GM12878 (cell line): ENCODE data around the gene PAPLN. TPM values are rescaled to one million over a fixed set of nuclear protein-coding genes. Genes with fewer than 3 reads are reported as not detected.
A peak's percentile ranks its signal among the peaks of the same experiment; 100 is the strongest.

ENCODE experiments used
- ATAC-seq: fragments of 200-7000 bp; cut with Tn5 transposase; 3 replicates; pipeline ENCODE4 v1.9.1; 2020; ENCODE audit warnings: mild to moderate bottlenecking, moderate library complexity
- BruUV-seq: library from RNA; stranded (reverse); fragments of 400-500 nt; replicated peaks from 2 replicates; lab custom pipeline; 2021; lab: Mats Ljungman, UMichigan
- CTCF ChIA-PET: fragments of 300-600 bp; sonication (Branson Sonifier 250); formaldehyde crosslinking; extraction: SDS; loops from one replicate; lab custom pipeline; 2021; ENCODE audit warnings: inconsistent platforms; lab: Yijun Ruan, JAX
- POLR2A ChIA-PET: fragments of 350-600 bp; formaldehyde crosslinking; extraction: SDS; loops from one replicate; lab custom pipeline; 2021; ENCODE audit warnings: inconsistent platforms; lab: Charles Lee
- RAD21 ChIA-PET: fragments of 300-600 bp; sonication (Branson Sonifier 250); formaldehyde crosslinking; loops from one replicate; lab custom pipeline; 2023; ENCODE audit warnings: antibody characterized with exemption; ENCODE audit not compliant: unreplicated experiment; lab: Charles Lee
- SMC1A ChIA-PET: fragments of 300-600 bp; sonication (Branson Sonifier 250); formaldehyde crosslinking; loops from one replicate; lab custom pipeline; 2023; ENCODE audit not compliant: unreplicated experiment, uncharacterized antibody; lab: Charles Lee
- DNase-seq: peaks from one replicate; pipeline ENCODE4 v3.0.0-alpha.2; 2011; ENCODE audit warnings: low read depth, low spot score
- FAIRE-seq: peaks from 3 replicates; lab custom pipeline; 2011; peaks lifted over from hg19 to GRCh38; lab: Jason Lieb, UNC
- H2AFZ ChIP-seq: 2 replicates; pipeline ENCODE4 v1.6.0; 2011; ENCODE audit warnings: low read depth, low read length, control low read depth; ENCODE audit not compliant: control insufficient read depth
- H3K27ac ChIP-seq: 2 replicates; pipeline ENCODE4 v1.5.1; 2011; ENCODE audit warnings: control low read depth; ENCODE audit not compliant: control insufficient read depth, insufficient read depth
- H3K27me3 ChIP-seq, 2 experiments: replicated peaks in 1 of 2; 2 replicates each; pipeline versions ENCODE4 v1.6.0 to v1.6.1; 2011; ENCODE audit warnings: low read length in 1 of 2; ENCODE audit not compliant: control insufficient read depth in 2 of 2, insufficient read depth in 2 of 2
- H3K36me3 ChIP-seq, 2 experiments: 2 replicates each; pipeline ENCODE4 v1.5.1; 2011; ENCODE audit warnings: low read length in 1 of 2; ENCODE audit not compliant: control insufficient read depth in 2 of 2, insufficient read depth in 2 of 2
- H3K4me1 ChIP-seq: 2 replicates; pipeline ENCODE4 v1.6.1; 2011; ENCODE audit warnings: mild to moderate bottlenecking, low read length, moderate library complexity, mixed read lengths; ENCODE audit not compliant: control insufficient read depth, insufficient read depth
- H3K4me2 ChIP-seq: 2 replicates; pipeline ENCODE4 v1.6.0; 2011; ENCODE audit warnings: control low read depth; ENCODE audit not compliant: control insufficient read depth, insufficient read depth
- H3K4me3 ChIP-seq: fragments of 200-600 bp; sonication (generic); 2 replicates; pipeline ENCODE4 v1.5.1; 2016
- H3K79me2 ChIP-seq: 2 replicates; pipeline ENCODE4 v1.6.0; 2011; ENCODE audit warnings: low read length; ENCODE audit not compliant: control insufficient read depth, insufficient read depth
- H3K9ac ChIP-seq: 2 replicates; pipeline ENCODE4 v1.8.0; 2011; ENCODE audit warnings: low read length, control low read depth, mixed read lengths; ENCODE audit not compliant: control insufficient read depth, insufficient read depth
- H3K9me3 ChIP-seq: replicated peaks from 3 replicates; pipeline ENCODE4 v1.5.1; 2011; ENCODE audit warnings: mild to moderate bottlenecking, low read length; ENCODE audit not compliant: control insufficient read depth, insufficient read depth
- H4K20me1 ChIP-seq: 2 replicates; pipeline ENCODE4 v1.6.0; 2011; ENCODE audit not compliant: control insufficient read depth, insufficient read depth
- CEBPZ ChIP-seq: fragments of 150-350 bp; IDR thresholded peaks from 2 replicates; pipeline ENCODE4 v1.6.1; 2016; ENCODE audit warnings: low read depth, low read length
- E2F8 ChIP-seq: fragments of 450-650 bp; IDR thresholded peaks from 2 replicates; pipeline ENCODE4 v1.6.1; 2018; ENCODE audit warnings: mild to moderate bottlenecking, low read depth, moderate library complexity; ENCODE audit not compliant: partially characterized antibody
- PBX3 ChIP-seq: IDR thresholded peaks from 2 replicates; pipeline ENCODE4 v1.6.1; 2011; ENCODE audit warnings: mild to moderate bottlenecking, low read depth, low read length, moderate library complexity; ENCODE audit not compliant: insufficient replicate concordance
- ZNF384 ChIP-seq: IDR thresholded peaks from 2 replicates; pipeline ENCODE4 v1.6.1; 2012; ENCODE audit warnings: low read depth, mild to moderate bottlenecking, low read length, improper control_type of control experiment, borderline replicate concordance
- WGBS: methylation state at CpG from one replicate; pipeline ENCODE4 v1.1.6; 2016; ENCODE audit warnings: low lambda C conversion rate; ENCODE audit not compliant: insufficient replicate concordance, insufficient coverage; ENCODE audit errors: missing lambda C conversion rate; 5-methylcytosine and 5-hydroxymethylcytosine counted together
- in situ Hi-C: fragments of 300-500 bp; cut with MboI; formaldehyde crosslinking; loops from 9 replicates; pipeline ENCODE4 v1.14.3; 2018; ENCODE audit warnings: mixed read lengths
- intact Hi-C: fragments of 100-400 bp; cut with micrococcal nuclease; formaldehyde crosslinking; loops from one replicate; pipeline ENCODE4 v1.14.2; 2022; ENCODE audit not compliant: unreplicated experiment
- polyA plus RNA-seq, 11 experiments: library from polyadenylated mRNA; depleted of rRNA in 4 of 11; unstranded in 6 of 11; stranded (reverse) in 5 of 11; fragments of >200 nt; fragmentation: Nextera tagmentation in 4 of 11; fragmentation: Illumina TruSeq in 1 of 11; extraction: Ambion mirVana in 4 of 11; extraction: Trizol in 1 of 11; gene quantifications; 1 replicate in 1 of 11; 2 replicates in 10 of 11; pipeline versions ENCODE4 v1.2.1 to v1.2.3, GENCODE V29; 2011 to 2016; ENCODE audit warnings: inconsistent platforms in 2 of 11, missing spikeins in 2 of 11, low read depth in 1 of 11
- total RNA-seq, 4 experiments: library from RNA; depleted of rRNA in 3 of 4; stranded (reverse); fragments of >200 nt in 3 of 4; fragmentation: Illumina TruSeq in 1 of 4; extraction: Trizol in 1 of 4; gene quantifications; 2 replicates each; pipeline versions ENCODE4 v1.2.1 to v1.2.3, GENCODE V29; 2013 to 2021

The PAPLN gene
- total and polyA plus RNA-seq, 10 of the 15 experiments (the other 5 are each of a cell fraction or from before 2014, with no cell fraction given) = 1.8 to 19.8 (median 7.4) TPM

GRCh38 chr14:73243748-73244147, 6.4 kb downstream of the PAPLN start:
- intact Hi-C loops (no loop called here), in situ Hi-C loops (no loop called here)
- Histone ChIP-seq H3K4me2 (no peak overlapping the region), H3K36me3 (no peaks in the 10 kb centered on the region), H3K27ac (no peak overlapping the region), H4K20me1 (0 out of 2 replicates have a peak, but pooled peaks cover 4% of the 10 kb centered on the region), H2AFZ (no peak overlapping the region), H3K9me3 (no peaks in the 10 kb centered on the region), H3K79me2 (peaks cover 4% of the 10 kb centered on the region; the same call in 1 of the 2 replicates), H3K4me3 (peak overlapping the region; percentile 27; the same call in 1 of the 2 replicates), H3K4me1 (peaks cover 59% of the 10 kb centered on the region), H3K9ac (no peak overlapping the region)
- ChIA-PET SMC1A (interaction anchor here (1.6 kb wide), 2 partner anchors 11 to 20 kb away, joined by 4 to 8 read pairs; no protein-coding TSS in a partner anchor), POLR2A (interaction anchor here (0.6 to 1.7 kb wide), 3 partner anchors 14 to 64 kb away, joined by 3 to 6 read pairs (median 5); no protein-coding TSS in a partner anchor)
- WGBS = 100% methylated on average over 2 of the region's 2 CpGs
- DNase-seq (no peak), FAIRE-seq (no peak)
- BruUV-seq = no TSS peak
- TF ChIP-seq ZNF384 (no peak), CEBPZ (0 out of 2 replicates have a peak, but pooled peaks have one; percentile 28), E2F8 (no peak), PBX3 (no peak)
- TF ChIP-seq, all 136 proteins: peak for 1
- H3K27me3 ChIP-seq = peaks cover 3 to 5% of the 10 kb centered on the region in 2 experiments; a peak in 3 of 4 replicates
- ChIA-PET CTCF (interaction anchor here (0.6 to 1.5 kb wide), 3 partner anchors 8 to 44 kb away, joined by 3 read pairs; no protein-coding TSS in a partner anchor), RAD21 (interaction anchor here (1.4 kb wide), 1 partner anchor 8 kb away, joined by 4 read pairs; no protein-coding TSS in a partner anchor)
- ATAC-seq = no peak
